HG02763 (cell line): ENCODE data around the gene RND1.

Source experiments
- ATAC-seq: cut with Tn5 transposase; IDR thresholded peaks from one replicate; pipeline ENCODE4 v1.9.1; 2021; ENCODE audit warnings: mild to moderate bottlenecking, moderate library complexity; ENCODE audit not compliant: unreplicated experiment

RND1 gene

GRCh38 chr12:48828841-48829575 is 36.7 kb downstream of the RND1 start:
- no peak for ATAC-seq

GRCh38 chr12:48828293-48828692 is 37.4 kb downstream of the RND1 start:
- ATAC-seq = no peak

- no peak for ATAC-seq
Observed at GRCh38 chr12:48827513-48828096, 38.1 kb downstream of the RND1 start.

GRCh38 chr12:48827026-48827425 is 38.6 kb downstream of the RND1 start:
- ATAC-seq = no peak

GRCh38 chr12:48826209-48826855 is 39.3 kb downstream of the RND1 start:
- ATAC-seq = no peak

DNA sequence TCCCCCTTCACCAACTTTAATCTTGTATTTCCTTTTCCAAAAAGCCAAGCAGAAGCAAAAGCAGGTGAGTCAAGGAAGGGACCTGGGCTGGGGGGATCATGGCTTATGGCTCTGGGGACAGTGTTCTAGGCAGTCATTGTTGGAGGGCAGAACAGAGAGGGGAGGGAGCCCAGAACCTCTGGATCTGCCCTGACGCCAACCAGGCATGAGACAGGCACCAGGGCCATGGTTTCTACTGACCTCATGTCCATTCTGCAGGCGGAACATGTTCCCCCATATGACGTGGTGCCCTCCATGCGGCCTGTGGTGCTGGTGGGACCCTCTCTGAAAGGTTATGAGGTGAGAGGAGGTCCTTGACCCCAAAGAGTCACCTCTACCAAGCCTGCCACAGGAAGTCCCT is 40.8 kb downstream of the RND1 start:
- ATAC-seq = no peak

DNA sequence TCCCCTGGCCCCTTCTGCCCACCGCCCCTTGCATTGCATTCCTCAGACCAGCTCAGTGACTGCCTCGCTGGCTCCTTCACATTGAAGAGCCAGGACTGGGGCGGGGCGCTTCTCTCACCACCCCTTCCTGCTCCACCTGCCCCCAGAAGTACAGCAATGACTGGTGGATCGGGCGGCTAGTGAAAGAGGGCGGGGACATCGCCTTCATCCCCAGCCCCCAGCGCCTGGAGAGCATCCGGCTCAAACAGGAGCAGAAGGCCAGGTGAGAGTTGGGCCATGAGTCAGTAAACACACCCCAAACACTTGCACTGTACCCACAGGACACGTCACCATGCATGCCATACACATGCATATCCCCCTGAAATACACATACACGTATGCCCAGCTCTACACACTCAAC is 41.6 kb downstream of the RND1 start:
- no peak for ATAC-seq

DNA sequence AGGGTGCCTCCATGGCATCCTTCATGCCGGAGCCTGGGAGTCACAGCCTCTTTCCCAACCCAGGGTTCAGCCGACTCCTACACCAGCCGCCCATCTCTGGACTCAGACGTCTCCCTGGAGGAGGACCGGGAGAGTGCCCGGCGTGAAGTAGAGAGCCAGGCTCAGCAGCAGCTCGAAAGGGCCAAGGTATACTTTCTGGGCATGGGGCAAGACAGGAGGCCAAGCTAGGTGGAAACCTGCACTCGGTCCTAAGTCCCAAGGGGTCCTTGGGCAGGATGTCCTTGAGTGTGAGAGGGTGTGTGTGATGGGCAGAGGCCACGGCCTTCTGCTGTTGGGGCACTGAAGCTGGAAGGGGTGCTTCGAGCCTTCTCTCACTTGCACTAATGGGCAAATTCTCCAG is 42.4 kb downstream of the RND1 start:
- ATAC-seq = no peak

DNA sequence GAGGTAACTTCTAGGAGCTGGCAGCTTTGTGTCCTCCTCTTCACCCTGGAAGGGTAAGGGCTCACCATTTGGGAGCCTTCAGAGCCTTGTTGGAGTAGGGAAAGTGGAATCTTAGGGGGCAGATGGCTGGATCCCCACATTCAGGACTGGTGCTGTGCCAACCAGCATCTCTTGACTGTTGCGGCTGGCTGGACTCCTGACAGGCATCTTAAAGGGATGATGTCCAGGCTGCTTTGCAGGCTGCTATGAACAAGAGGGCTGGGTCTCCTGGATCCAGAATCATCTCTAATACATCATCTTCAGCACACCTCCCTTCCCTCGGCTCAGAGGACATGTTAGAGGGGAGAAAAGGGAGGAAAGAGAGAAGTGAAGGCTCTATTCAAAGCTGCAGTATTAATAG is 43.0 kb downstream of the RND1 start:
- no peak for ATAC-seq

- ATAC-seq = no peak
Observed at GRCh38 chr12:48822139-48822538, 43.5 kb downstream of the RND1 start.

DNA sequence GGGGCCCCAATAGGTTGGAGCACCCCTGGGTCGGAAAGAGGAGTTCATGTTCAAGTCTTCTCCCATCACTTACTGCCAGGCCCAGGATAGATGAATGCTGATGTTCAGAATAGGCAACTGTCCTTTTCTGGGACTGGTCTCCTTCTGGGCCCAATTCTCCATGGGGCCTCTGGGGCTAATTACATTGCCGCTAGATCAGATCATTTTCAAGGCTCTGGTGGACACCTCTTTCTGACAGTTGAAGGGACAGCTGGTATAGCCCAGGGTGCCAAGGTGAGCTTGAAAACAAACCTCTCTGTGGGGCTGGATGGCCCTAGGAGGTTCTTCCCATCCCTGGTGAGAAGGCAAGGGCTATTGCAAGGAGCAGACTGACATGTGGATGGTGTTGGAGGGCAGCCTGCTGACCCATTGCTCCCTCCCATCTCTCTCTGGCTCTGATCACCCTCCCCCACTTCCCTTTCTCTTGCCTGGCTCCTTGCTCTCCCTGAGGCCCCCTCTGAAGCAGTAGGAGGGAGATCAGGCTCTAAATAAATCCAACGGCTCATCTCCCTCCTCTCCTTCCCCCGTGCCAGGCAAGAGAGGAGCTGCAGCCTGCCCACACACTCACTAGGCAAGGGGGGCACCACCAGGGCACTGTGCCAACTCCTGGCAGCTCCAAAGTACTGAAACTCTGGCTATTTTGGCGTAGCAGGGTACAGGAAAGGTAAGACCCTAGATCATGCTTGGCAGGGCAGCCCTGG is 45.5 kb downstream of the RND1 start:
- no peak for ATAC-seq

GRCh38 chr12:48818831-48819590 is 46.7 kb downstream of the RND1 start:
- ATAC-seq = no peak

- ATAC-seq = no peak
Observed at GRCh38 chr12:48817873-48818830, 47.5 kb downstream of the RND1 start, which contains the start of gene CACNB3. CACNB3 (plus strand) TSS chr12:48818496; CDS start chr12:48818930, 434 bp downstream.

DNA sequence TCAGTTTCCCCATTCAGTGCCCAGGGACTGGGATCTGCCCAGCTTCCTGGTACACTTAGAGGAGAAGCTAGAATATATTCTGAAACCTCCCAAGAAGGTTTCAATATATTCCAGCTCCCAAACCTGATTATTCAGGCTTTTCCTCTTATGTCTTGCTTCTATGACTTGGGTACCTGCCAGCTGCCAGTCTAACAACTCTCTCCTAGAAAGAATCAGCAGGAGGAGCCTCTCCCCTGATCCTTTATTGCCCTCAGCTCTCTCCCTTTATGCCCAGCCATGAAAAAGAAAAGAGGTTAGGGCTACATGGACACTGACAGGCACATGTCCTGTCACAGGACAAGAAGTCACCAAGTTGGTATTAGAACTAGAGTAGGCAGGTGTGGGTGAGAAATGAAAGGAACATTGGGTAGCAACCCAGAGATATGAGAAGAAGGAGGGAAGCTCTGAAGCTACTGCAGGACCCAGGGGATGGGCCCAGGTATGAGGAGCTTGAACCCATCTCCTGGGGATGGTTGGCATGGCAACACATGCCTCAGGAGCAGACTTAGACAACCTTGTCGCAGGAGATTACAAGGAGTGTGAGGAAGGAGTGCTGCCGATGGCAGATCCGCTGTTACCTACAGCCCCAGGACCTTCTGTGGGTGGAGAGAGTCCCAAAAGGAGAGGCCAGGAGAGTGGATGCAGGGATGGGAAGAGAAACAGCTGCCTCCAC is 49.4 kb downstream of the RND1 start:
- no peak for ATAC-seq

DNA sequence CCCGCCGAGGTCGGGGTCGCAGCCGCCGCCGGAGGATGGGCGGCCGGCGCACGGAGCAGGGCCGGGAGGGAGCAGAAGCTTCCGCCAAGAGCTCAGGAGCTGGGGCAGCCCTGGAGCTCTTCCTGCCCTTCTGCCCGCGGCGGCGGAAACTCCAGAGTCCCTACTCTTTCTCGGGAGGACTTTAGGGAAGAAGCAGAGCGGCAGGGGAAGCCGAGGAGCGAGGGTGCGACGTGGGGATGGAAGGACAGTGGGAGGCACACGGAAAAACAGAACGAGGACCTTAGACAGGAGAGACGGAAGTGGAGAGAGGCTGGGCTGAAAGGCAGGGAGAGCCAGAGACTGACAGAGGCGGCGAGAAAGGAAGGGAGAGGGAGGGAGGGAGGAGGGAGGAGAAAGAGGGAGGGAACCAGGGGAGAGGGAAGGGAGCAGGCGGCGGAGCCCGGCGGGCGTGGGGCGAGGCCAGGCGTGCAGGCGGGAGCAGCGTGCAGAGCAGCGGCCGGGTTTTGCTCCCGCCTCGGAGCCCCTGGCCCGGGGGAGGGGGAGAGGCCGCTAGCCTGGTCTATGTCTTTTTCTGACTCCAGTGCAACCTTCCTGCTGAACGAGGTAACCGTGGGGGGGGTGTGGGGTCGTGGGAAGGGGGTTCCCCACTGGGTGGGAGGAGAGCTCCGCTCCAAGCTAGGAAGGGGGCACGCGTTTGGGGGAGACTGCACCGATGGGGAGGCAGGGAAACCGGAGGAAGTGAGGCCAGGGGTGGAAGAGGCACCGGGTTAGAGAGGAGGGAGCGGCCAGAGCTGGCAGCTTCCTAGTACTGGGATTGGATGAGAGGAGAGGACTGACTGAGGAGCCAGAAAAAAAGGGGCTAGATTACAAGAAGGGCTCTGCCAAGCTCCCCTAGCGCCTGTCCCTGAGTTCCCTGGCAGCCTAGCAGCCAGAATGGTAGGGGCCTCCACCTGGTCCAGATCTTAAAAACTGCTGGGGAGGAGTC is 50.3 kb downstream of the RND1 start:
- ATAC-seq = peak; percentile 11

GRCh38 chr12:48814262-48815125 is 51.2 kb downstream of the RND1 start:
- ATAC-seq = peak; percentile 79
